Ecto neural progenitor cell (in vitro differentiated cells): ENCODE measurements around the gene PAX7.
"Not testable (repeated sequence)": the region's sequence is repeated elsewhere in the genome, so short reads cannot be mapped to it uniquely, and the experiment has no call there.

ENCODE experiments used
- DNase-seq: peaks from one replicate; pipeline ENCODE4 v3.0.0-alpha.2; 2018; ENCODE audit warnings: low spot score

The PAX7 gene

GRCh38 chr1:18730321-18730720 lies 99.7 kb downstream of the PAX7 start:
- DNase-seq, result no peak

- no peak for DNase-seq
These were observed 100.5 kb downstream of the PAX7 start for GRCh38 chr1:18731148-18731547.

GRCh38 chr1:18731591-18732235 lies 101.1 kb downstream of the PAX7 start:
- DNase-seq, result no peak

GRCh38 chr1:18732686-18733085 lies 102.0 kb downstream of the PAX7 start:
- DNase-seq, result no peak

DNA sequence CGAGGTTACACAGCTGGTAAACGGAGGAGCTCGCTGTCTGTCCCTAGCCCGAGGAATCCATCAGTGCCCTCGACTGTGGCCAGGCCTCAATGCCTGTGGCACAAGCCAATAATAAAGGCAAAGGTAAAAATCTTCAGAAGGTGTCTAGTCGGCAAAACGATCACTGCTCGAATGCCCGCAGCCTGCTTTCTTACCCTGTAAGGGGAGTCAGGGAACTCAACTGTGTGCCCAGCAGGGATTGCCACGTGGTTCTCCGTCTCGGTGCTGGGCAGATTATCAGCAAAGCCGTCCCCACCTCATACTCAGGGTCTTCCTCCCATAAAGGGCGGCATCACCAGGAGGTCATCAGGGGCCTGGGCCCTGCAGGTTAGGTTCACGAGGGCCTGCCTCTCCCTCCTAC lies 103.4 kb downstream of the PAX7 start:
- DNase-seq, result no peak

GRCh38 chr1:18734461-18735223 lies 104.0 kb downstream of the PAX7 start:
- no peak for DNase-seq

- DNase-seq, result no peak
These were observed 104.8 kb downstream of the PAX7 start for GRCh38 chr1:18735224-18735997.

- no peak for DNase-seq
These were observed 106.3 kb downstream of the PAX7 start for GRCh38 chr1:18736958-18737357.

DNA sequence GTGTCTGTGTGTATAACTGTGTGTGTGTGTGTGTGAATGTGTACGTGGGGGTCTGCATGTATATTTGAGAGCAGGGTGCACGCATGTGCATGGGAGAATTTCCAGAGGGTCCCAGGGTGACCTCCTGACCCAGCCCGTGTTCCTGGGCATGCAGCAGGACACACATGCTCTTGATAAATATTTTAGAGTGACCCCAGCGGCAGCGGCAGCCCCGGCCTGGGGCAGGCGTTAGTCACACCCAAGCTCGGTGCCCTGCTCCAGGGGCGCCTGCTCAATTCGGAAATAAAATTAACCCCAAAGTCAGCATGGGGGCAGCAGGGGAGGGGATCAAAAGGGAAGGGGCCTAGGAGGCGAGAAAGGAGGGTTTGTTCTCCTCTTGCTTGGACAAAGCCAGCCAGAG lies 107.5 kb downstream of the PAX7 start:
- DNase-seq, result no peak

DNA sequence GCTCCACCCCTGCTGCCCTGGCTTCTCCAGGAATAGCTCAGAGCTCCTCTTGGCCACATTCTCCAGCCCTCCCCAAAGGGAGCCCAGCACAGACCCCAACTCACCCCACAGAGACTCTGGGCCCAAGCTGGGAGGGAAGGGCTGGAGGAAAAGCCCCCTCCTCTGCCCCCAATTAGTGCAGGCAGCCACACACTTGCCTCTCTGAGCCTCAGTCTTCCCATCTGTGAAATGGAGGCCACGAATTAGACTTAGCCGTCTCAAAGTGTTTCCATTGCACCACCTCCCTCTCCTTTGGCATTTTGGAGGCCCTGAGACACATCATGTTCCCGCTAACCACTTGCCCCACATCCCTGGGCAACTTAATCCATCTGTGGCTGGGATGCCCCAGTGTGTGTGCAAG lies 108.0 kb downstream of the PAX7 start:
- DNase-seq, result no peak

- DNase-seq, result no peak
These were observed 108.8 kb downstream of the PAX7 start for GRCh38 chr1:18739408-18739807.

- DNase-seq, result no peak
These were observed 109.3 kb downstream of the PAX7 start for GRCh38 chr1:18739897-18740296.

DNA sequence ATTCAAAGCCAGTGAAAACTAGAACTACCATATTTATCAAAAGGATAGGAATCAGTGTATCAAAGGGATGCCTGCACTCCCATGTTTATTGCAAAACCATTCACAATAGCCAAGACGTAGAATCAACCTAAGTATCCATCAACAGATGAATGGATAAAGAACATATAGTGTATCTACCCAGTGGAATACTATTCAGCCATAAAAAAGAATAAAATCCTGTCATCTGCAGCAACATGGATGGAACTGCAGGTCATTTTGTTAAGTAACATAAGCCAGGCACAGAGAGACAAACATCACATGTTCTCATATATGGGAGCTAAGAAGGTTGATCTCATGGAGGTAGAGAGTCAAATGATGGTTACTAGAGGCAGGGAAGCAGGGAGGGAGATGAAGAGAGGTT lies 110.0 kb downstream of the PAX7 start:
- no peak for DNase-seq

GRCh38 chr1:18743233-18743632 lies 112.6 kb downstream of the PAX7 start:
- DNase-seq, result no peak

GRCh38 chr1:18744381-18744780 lies 113.7 kb downstream of the PAX7 start:
- DNase-seq, result not testable (repeated sequence)

DNA sequence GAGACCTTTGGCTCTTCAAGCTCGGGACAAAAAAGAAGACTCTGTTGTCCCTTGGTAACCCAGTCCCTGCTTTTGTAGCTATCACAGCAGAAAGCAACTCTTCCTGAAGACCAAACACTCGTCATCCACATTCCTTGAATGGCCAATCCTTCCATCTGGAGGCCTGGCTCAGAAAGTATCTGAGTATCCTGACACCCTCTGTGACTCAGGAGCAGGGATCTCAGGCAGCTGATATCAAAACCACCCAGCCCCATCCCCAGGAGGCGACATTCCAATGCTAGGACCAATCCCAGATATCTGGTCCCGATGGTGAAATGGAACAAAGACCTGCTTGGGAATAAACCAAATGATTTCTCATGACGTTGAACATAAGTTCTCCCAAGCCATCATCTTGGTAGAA lies 116.3 kb downstream of the PAX7 start:
- DNase-seq, result no peak

DNA sequence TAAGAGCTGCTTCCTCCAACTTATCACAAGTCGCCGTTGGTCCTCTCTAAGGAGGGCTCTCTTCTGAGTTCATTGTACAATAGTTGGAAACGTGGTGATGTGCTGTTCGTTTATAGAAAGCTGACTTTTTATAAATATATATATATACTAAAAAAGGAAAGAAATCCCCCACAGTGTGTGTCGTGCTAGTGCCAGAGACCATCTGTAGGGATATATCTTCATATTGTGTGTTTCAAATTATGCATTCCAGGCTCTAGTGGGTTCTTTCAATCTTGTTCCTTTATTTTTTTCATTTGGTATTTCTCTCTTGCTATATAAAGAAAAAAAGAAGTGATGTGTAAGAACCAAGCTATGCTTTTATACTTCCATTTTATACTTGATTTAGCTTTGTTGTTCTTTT lies 117.0 kb downstream of the PAX7 start:
- DNase-seq, result no peak

GRCh38 chr1:18748435-18748834 lies 117.8 kb downstream of the PAX7 start:
- DNase-seq, result no peak

DNA sequence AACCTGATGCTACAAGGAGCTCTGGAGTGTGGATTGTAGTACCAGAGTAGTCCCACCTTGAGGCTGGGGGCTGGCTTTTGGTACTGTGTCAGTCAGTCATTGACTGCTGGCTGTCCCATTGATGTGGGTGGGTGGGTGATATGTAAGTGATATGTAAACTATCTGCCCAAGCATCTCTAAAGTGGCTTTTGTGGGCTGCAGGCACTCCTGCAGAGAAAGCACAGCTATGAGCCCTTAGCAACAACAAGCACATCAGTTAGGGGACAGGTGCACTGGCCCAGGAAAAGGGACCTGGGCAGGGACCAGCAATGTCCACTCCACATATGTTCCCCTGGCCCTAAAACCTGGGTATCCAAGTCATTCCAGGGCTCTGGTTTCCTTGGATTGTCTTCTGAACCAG lies 118.9 kb downstream of the PAX7 start:
- no peak for DNase-seq

DNA sequence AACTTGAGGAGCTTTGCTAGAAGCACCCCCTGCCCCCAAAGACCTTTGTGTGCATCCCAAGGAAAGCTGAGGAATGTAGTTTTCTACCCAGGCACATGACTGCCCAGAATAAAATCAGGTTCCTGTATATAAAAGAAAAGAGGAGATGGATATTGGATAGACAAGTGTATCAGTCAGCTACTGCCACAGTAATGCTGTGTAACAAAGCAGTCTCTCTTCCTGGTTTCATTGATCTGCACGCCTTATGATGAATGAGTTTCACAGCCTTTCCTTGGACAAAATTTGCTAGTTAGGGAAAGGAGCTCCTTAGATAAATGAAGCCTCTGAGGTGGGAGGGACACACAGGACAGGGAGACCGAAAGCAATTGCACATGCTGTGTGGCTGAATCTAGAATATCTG lies 120.0 kb downstream of the PAX7 start:
- no peak for DNase-seq

DNA sequence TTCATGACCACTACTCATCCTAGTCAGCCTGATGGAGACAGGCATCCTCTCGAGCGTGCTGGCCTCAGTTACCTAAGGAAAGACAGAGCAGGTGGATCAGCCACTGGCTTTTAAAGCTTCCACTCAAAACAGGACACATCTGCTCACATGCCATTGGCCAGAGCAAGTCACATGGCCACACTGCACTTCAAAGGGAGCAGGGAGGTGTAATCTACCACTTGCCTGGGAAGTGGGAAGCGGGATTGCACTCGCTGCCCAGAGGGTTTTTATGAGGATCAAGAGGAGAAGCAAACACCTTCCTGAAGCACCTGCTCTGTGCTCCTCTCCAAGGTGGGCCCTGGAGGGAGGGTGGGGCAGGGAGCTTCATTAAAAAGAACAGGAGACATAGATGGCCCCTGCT lies 120.8 kb downstream of the PAX7 start:
- DNase-seq, result no peak

DNA sequence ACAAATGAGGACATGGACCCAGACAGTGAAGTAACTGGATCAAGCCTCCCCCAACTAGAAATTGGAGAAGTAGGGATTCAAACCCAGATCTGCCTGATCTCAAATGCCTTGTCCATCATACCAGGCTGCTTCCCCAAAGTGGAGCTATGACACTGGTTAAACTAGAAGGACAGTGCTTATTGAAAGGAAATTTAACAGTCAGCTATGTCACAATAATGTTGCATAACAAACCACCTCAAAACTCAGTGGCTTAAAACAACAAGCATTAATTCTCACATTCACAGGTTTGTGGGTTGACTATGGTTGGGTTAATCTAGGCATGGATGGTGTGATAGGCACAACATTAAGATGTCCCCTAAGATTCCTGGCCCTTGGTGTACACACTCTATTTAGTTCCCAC lies 121.8 kb downstream of the PAX7 start:
- no peak for DNase-seq

DNA sequence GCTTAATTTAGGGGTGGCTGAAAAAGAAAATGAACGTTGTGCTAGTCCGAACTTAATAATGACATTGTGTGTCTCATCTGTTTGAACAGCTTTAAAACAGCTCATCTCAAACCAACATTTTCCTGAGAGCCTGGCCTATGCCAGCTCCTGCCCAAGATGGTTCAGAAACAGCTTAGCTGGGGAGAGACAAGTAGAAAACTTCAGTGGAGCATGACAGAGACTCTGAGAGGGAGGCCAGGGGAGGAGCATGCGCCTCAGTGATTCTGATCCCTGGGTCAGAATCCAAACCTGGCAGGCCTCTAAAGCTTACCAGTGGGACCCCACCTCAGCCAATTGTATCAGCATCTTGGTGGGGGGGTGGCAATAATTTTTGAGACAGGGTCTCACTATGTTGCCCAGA lies 129.5 kb downstream of the PAX7 start:
- no peak for DNase-seq
